ENCODE measurements around the gene CYB5RL. TPM values are rescaled to one million over a fixed set of nuclear protein-coding genes. Genes with fewer than 3 reads are reported as not detected.
A peak's percentile ranks its signal among the peaks of the same experiment; 100 is the strongest.
"Not testable (repeated sequence)": the region's sequence is repeated elsewhere in the genome, so short reads cannot be mapped to it uniquely, and the experiment has no call there.

CYB5RL gene
- total RNA-seq, 1 donor from 2014 or later = 3.9 TPM

- H3K4me3 ChIP-seq (ENCODE audit: low read depth, low read length) = no peak overlapping the region
- H3K27me3 ChIP-seq (ENCODE audit: control insufficient read depth, insufficient read depth, low read length) = no peaks in the 10 kb centered on the region
- TF ChIP-seq, protein P1, sequence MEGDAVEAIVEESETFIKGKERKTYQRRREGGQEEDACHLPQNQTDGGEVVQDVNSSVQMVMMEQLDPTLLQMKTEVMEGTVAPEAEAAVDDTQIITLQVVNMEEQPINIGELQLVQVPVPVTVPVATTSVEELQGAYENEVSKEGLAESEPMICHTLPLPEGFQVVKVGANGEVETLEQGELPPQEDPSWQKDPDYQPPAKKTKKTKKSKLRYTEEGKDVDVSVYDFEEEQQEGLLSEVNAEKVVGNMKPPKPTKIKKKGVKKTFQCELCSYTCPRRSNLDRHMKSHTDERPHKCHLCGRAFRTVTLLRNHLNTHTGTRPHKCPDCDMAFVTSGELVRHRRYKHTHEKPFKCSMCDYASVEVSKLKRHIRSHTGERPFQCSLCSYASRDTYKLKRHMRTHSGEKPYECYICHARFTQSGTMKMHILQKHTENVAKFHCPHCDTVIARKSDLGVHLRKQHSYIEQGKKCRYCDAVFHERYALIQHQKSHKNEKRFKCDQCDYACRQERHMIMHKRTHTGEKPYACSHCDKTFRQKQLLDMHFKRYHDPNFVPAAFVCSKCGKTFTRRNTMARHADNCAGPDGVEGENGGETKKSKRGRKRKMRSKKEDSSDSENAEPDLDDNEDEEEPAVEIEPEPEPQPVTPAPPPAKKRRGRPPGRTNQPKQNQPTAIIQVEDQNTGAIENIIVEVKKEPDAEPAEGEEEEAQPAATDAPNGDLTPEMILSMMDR (IDR thresholded peaks at IDR 0.05; ENCODE audit: insufficient read depth, low read length, severe bottlenecking) = no peak
- FAIRE-seq (no peak), DNase-seq (ENCODE audit: low read depth) (no peak)
- H3K36me3 ChIP-seq (ENCODE audit: control insufficient read depth, insufficient read depth, low read length) = peaks cover 1% of the 10 kb centered on the region
These were observed 38.7 kb upstream of the CYB5RL start for GRCh38 chr1:54238353-54239034.

DNA sequence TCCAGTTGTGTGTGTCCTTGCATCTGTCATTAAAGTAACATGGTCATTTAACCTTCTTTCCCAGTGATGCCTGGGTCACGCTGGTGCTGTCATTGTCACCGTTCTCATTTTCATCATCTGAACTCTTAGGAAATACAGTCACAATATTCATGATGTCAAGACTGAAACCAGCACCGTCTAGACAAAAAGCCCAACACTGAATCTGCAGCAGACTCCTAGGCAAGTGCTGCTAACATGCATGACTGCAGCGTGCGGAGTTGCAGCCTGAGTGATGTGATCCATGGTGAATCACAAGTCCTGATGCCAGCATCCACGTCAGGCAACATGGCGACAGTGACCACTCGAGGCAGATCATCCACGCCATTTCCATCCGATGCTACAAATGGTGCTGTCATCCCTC lies 37.8 kb upstream of the CYB5RL start:
- Histone ChIP-seq H3K36me3 (ENCODE audit: control insufficient read depth, insufficient read depth, low read length) (peaks cover 1% of the 10 kb centered on the region), H3K27me3 (ENCODE audit: control insufficient read depth, insufficient read depth, low read length) (no peaks in the 10 kb centered on the region), H3K4me3 (ENCODE audit: low read depth, low read length) (no peak overlapping the region)
- TF ChIP-seq, protein P1 (IDR thresholded peaks at IDR 0.05; ENCODE audit: insufficient read depth, low read length, severe bottlenecking) = no peak
- FAIRE-seq (no peak), DNase-seq (ENCODE audit: low read depth) (no peak)

DNA sequence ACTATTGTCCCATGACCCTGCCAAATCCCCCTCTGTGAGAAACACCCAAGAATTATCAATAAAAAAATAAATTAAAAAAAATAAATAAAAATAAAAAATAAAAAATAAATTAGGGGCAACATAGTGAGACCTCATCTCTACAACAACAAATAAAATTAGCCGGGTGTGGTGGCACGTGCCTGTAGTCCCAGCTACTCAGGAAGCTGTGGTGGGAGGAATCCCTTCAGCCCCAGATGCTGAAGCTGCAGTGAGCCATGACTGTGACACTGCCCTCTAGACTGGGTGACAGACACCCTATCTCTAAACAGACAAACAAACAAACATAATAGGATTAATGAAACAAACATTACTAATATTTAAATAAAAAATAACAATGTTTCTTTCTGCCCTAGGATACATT lies 34.5 kb upstream of the CYB5RL start:
- FAIRE-seq = no peak
- no peaks in the 10 kb centered on the region for H3K27me3 ChIP-seq (ENCODE audit: control insufficient read depth, insufficient read depth, low read length)
- H3K4me3 ChIP-seq (ENCODE audit: low read depth, low read length) = no peak overlapping the region
- no peak for DNase-seq (ENCODE audit: low read depth)
- peaks cover 1% of the 10 kb centered on the region for H3K36me3 ChIP-seq (ENCODE audit: control insufficient read depth, insufficient read depth, low read length)
- TF ChIP-seq, protein P1 (IDR thresholded peaks at IDR 0.05; ENCODE audit: insufficient read depth, low read length, severe bottlenecking) = no peak

DNA sequence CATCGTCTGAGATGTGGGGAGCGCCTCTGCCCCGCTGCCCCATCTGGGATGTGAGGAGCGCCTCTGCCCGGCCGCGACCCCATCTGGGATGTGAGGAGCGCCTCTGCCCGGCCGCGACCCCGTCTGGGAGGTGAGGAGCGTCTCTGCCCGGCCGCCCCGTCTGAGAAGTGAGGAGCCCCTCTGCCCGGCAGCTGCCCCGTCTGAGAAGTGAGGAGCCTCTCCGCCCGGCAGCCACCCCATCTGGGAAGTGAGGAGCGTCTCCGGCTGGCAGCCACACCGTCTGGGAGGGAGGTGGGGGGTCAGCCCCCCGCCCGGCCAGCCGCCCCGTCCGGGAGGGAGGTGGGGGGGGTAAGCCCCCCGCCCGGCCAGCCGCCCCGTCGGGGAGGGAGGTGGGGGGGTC lies 33.4 kb upstream of the CYB5RL start:
- H3K36me3 ChIP-seq (ENCODE audit: control insufficient read depth, insufficient read depth, low read length); DNase-seq (ENCODE audit: low read depth); H3K27me3 ChIP-seq (ENCODE audit: control insufficient read depth, insufficient read depth, low read length); H3K4me3 ChIP-seq (ENCODE audit: low read depth, low read length); FAIRE-seq: not testable (repeated sequence)

- DNase-seq (ENCODE audit: low read depth) (no peak), FAIRE-seq (no peak)
- Histone ChIP-seq H3K4me3 (ENCODE audit: low read depth, low read length) (no peak overlapping the region), H3K27me3 (ENCODE audit: control insufficient read depth, insufficient read depth, low read length) (no peaks in the 10 kb centered on the region), H3K36me3 (ENCODE audit: control insufficient read depth, insufficient read depth, low read length) (no peaks in the 10 kb centered on the region)
- TF ChIP-seq, protein P1 (IDR thresholded peaks at IDR 0.05; ENCODE audit: insufficient read depth, low read length, severe bottlenecking) = no peak
These were observed 30.9 kb upstream of the CYB5RL start for GRCh38 chr1:54230507-54231339.

DNA sequence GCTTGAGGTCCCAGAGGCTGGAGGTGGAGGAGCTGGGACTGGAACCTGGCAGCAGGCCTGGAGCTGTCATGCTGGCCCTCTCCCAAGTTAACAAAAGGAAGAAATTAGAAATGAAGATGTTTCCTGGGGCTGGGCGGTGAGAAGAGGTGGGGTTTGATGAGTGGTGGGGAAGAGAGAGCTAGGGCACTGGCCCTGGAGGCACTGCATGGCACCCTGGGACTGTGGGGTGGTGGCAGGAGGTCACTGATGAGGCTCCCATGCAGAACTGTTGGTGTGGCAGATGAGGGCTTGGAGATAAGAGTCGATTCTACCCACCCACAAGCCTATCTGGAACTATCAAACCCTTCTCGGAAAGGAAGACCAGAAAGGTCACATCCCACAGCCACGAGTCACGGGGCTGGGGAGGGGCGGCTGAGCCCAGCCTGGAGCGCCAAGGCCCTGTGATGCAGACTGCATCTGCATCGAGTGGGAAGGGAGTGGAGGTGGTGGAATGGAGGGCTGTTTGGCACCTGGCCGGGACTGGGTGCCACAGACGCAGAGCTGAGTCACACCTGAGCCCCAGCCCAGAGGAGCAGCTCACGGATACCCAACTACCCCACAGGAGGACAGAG lies 29.6 kb upstream of the CYB5RL start:
- H3K4me3 ChIP-seq (ENCODE audit: low read depth, low read length) = no peak overlapping the region
- no peaks in the 10 kb centered on the region for H3K36me3 ChIP-seq (ENCODE audit: control insufficient read depth, insufficient read depth, low read length)
- FAIRE-seq (no peak), DNase-seq (ENCODE audit: low read depth) (peak; percentile 40)
- TF ChIP-seq, protein P1 (IDR thresholded peaks at IDR 0.05; ENCODE audit: insufficient read depth, low read length, severe bottlenecking) = no peak
- H3K27me3 ChIP-seq (ENCODE audit: control insufficient read depth, insufficient read depth, low read length) = no peaks in the 10 kb centered on the region

Measured in bronchial epithelial cell (primary cell).